NCI-H460 (cell line): Measurements from ENCODE around the gene MORN1. TPM values are rescaled to one million over a fixed set of nuclear protein-coding genes. Genes with fewer than 3 reads are reported as not detected.
A peak's percentile ranks its signal among the peaks of the same experiment; 100 is the strongest.
"Not testable (repeated sequence)": the region's sequence is repeated elsewhere in the genome, so short reads cannot be mapped to it uniquely, and the experiment has no call there.

ENCODE experiments used
- DNase-seq: peaks from one replicate; pipeline ENCODE4 v3.0.0-alpha.2; 2016; ENCODE audit warnings: low read depth; ENCODE audit errors: extremely low read depth
- polyA plus RNA-seq: library from polyadenylated mRNA; depleted of rRNA; stranded (reverse); fragments of >200 nt; gene quantifications from 2 replicates; pipeline ENCODE4 v1.2.3, GENCODE V29; 2014; cell fraction: nucleus; rRNA removed
- total RNA-seq: library from RNA; depleted of rRNA; stranded (reverse); fragments of >200 nt; shearing (Covaris generic); gene quantifications from 2 replicates; pipeline ENCODE4 v1.2.3, GENCODE V29; 2014; rRNA removed

Gene MORN1
- 8.9 and 12.2 TPM in 2 replicates for total RNA-seq
- 17.7 and 20.9 TPM in 2 replicates for polyA plus RNA-seq

GRCh38 chr1:2391041-2391930 lies at the start of gene MORN1, which contains the start of gene RER1:
Gene MORN1 (minus strand): TSS chr1:2391554. CDS start chr1:2391533, 21 bp downstream.
Gene RER1 (plus strand): TSS chr1:2391841. CDS start chr1:2395791, 3,950 bp downstream.
- peak; percentile 96 for DNase-seq

DNA sequence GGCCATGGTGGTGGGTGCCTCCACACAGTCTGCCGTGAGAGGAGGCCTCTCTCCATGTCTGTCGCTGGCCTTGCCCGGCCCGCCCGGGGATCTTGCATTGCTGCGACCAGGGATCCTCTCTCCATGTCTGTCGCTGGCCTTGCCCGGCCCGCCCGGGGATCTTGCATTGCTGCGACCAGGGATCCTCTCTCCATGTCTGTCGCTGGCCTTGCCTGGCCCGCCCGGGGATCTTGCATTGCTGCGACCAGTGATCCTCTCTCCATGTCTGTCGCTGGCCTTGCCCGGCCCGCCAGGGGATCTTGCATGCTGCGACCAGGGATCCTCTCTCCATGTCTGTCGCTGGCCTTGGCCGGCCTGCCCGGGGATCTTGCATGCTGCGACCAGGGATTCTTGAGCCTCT lies 49.0 kb upstream of the MORN1 start:
- DNase-seq = not testable (repeated sequence)

DNA sequence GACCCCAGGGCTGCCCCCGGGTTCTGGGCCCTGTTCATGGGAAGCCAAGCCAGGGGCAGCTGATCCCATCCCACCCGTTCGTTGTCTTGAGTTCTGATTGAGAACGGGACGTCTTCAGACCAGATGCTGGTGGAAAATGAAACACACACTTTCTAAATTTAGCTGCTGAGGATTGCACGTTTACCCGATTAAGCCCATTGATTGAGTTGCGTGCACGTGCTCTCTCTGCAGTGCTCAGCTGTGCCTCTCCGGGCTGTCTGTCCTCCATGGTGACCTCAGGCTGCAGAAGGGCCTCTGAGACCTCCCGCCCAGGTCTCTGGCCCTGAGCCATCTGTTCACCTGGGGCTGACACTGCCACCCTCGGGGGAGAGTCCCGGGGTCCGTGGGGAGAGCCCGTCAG lies 48.0 kb upstream of the MORN1 start:
- no peak for DNase-seq

DNA sequence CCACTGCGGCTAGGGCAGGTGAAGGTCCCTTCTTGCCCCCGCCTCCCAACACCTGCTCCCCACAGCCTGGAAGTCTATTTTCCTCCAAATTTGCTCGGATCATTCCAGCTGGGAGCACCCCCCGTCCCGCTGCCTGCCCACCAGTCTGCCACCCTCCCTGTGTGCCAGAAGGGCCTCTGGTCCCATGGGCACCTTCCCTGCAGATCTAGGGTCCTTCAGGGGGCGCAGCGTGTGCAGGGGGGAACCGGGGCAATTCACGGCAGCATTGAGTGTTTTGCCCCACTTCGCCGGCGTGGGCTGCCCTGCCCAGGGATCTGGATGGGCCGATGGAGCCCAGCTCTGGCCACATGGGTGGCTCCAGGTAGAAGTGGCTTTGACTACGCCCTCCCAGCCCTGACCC lies 47.3 kb upstream of the MORN1 start:
- no peak for DNase-seq

GRCh38 chr1:2438038-2438437 lies 46.7 kb upstream of the MORN1 start:
- DNase-seq = no peak

DNA sequence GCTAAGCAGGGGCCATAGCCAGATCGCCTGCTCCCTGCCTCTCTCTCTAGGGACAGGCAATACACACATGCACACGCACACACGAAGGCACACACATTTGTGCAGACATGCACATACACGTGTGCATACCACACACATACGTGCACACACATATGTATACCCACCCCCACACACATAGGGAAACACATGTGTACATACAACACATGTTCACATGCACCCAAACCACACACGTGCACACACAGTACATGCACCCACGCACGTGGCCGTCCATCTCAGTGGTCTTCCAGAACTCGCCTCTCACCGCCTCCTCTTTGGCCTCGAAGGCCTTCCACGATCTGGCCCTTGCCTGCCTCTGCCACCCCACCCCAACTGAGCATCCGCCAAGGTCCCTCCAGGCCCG lies 46.3 kb upstream of the MORN1 start:
- DNase-seq = no peak

- no peak for DNase-seq
Observed at GRCh38 chr1:2436876-2437275, 45.5 kb upstream of the MORN1 start.

DNA sequence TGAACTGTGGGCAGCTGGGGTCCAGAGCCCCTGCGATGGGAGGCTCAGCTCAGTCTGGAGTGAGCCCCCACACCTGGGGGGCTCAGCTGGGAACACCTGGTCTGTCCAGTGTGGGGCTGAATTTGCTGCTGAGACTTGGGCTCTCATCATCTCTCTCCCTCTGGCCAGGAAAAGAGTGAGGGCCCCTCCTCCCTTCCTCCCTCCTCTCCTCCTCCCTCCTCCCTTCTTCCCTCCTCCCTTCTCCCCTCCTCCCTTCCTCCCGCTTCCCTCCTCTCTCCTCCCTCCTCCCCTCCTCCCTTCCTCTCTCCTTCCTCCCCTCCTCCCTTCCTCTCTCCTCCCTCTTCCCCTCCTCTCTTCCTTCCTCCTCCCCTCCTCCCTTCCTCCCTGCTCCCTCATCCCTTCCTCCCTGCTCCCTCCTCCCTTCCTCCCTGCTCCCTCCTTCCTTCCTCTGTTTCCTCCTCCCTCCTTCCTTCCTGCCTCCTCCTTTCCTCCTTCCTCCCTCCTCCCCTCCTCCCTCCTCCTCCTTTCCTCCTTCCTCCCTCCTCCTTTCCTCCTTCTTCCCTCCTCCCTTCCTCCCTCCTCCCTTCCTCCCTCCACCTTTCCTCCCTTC lies 44.5 kb upstream of the MORN1 start:
- no peak for DNase-seq

- no peak for DNase-seq
Observed at GRCh38 chr1:2435091-2435490, 43.7 kb upstream of the MORN1 start.

DNA sequence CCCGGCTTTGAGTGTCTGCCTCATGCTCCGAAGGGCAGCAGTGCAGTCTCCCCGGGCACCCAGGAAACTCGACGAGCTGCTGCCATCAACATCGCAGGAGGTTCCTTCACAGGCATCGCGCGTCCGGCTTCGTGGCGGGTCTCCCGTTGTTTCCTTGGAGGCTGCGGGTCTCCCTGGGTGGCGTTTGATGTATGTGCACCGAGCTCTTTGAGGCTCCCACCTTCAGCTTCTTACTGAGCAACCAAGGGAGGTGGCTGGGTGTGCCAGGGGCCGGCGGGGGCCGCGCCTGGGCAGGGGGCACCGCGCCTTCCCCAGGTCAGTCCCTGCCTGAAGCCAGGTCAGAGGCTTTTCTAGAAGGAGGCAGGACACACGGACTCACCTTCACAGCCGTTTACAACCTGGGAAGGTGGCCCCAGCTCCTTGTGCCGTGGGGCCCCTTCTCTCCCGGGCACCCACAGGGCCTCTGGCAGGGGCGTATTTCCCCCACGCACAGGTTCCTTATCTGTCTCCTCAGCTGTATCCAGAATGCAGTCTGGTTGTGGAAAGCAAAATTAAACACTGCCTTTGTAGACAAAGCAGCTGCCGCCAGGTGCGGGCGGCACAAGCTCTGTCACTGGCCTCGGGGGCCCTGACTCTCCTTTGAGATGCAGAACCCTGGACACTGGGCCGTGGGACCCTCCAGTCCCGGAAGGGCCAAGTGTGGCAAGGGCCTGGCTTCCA lies 42.7 kb upstream of the MORN1 start:
- DNase-seq = no peak

DNA sequence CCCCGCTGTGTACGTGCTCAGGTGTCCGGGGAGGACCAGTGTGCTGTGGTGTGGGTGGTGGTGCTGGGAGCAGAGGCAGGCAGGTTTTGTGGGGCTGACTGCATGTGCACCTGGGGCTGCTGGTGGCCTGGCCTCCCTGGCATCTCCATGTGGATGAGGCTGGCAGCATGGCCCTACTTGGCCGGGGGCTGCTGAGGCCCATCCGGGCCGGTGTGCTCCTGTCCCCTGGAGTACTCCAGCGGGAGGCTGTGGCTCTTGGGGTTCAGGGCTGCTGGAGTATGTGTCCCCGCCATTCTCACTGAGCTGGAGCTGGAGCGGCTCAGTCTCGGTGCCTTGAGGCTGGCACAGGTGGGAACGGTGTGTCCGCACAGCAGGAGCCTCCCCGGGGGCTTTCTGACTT lies 41.8 kb upstream of the MORN1 start:
- DNase-seq = no peak

- no peak for DNase-seq
Observed at GRCh38 chr1:2432441-2432844, 41.1 kb upstream of the MORN1 start.

- DNase-seq = no peak
Observed at GRCh38 chr1:2431518-2431917, 40.2 kb upstream of the MORN1 start.

DNA sequence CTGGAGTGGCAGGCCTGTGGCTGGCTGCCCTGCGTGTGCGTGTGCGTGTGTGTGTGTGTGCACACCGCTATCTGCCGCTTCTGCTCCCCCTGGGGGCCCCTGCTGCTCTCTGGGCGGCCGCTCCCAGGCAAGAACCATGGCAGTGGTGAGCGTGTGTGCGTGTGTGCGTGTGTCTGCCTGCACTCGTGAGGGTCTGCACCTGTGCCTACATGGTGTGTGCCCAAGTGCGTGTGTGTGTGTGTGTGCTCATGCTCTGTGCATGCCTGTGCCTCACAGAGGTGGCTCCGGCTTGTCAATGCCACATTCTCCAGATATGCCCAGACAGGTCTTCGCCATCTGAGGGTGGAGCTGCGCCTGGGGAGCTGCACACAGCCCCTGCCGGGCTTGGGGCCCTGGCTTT lies 39.7 kb upstream of the MORN1 start:
- DNase-seq = no peak

DNA sequence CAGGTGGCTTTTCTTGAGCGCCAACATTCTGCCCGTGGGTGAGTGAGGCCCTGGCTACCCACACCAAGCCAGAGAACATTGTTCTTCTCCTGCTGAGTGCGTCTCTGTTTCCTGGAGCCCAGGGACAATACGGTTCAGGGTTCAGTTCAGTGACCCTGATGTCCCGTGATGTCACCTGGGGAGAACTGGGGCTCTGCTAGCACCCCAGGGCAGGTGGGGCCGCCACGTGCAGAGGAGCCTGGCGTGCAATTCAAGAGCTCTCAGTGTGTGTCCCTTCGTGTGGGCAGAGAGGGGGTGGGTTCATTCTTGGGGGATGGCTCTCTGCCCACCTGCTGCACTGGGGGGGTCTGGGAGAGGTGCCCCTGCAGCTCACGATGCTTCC lies 39.2 kb upstream of the MORN1 start:
- no peak for DNase-seq

- no peak for DNase-seq
Observed at GRCh38 chr1:2429780-2430591, 38.6 kb upstream of the MORN1 start.

DNA sequence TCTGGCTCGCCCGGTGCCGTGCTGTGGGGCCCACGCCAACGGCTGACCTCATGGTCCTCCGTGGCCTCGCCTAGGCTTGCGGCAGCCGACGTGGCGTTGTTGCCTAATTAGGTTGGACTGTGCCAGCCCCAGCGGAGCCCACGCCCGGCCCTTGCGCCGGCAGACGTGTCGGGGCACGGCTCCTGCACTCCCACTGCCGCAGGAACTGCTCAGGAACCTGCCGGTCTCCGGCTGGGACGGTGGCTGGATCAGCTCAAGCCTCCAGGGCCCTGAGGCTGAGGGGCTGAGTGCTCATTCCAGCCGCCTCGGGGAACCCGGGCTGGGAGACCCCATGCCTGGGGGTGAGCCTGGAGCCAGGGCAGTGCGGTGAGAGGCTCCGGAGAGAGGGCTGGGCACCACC lies 37.1 kb upstream of the MORN1 start:
- no peak for DNase-seq

- no peak for DNase-seq
Observed at GRCh38 chr1:2427976-2428375, 36.6 kb upstream of the MORN1 start.

- DNase-seq = no peak
Observed at GRCh38 chr1:2427051-2427450, 35.7 kb upstream of the MORN1 start.

- DNase-seq = no peak
Observed at GRCh38 chr1:2426540-2426939, 35.2 kb upstream of the MORN1 start.

DNA sequence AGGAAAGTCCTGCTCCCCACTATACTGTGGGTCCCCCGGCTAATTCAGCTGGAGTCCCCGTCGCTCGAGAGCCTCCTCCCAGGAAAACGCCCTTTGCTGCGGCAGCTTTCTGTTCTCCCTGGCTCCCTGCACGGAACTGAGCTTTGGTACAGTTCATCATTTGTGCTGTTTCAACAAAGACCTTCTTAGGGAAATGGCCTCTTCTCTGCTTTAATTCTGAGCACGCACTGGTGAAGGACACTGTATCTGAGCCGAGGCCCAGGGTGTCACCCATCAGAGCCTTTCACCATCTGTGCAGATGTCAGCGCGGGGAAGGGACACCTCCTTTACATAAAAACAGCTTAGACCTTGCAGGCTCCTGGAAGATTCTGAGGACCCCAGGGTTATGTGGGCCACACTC lies 34.5 kb upstream of the MORN1 start:
- no peak for DNase-seq
